ENCODE measurements around the gene ZNHIT1.

The ZNHIT1 gene

DNA sequence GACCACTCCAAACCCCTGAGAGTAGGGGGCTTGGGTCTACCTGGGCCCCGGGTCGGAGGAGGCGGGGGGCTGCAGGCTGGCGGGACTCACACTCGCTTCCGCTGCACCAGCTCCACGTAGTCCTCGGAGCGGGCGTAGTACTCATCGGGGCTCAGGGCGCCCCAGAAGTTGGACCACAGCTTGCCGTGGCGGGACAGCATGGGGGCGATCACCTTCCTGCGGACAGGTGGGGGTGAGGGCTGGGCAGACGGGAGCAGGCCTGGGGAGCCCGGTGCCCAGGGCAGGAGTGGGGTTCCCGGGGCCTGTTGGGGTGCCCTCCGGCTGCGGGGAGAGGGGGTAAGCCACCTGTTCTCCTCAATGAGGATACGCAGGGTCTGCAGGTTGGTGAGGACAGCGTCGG is 6.5 kb upstream of the ZNHIT1 start:
- H3K4me3 ChIP-seq (ENCODE audit: low read depth, low read length) = no peak overlapping the region
- TF ChIP-seq, protein P1, sequence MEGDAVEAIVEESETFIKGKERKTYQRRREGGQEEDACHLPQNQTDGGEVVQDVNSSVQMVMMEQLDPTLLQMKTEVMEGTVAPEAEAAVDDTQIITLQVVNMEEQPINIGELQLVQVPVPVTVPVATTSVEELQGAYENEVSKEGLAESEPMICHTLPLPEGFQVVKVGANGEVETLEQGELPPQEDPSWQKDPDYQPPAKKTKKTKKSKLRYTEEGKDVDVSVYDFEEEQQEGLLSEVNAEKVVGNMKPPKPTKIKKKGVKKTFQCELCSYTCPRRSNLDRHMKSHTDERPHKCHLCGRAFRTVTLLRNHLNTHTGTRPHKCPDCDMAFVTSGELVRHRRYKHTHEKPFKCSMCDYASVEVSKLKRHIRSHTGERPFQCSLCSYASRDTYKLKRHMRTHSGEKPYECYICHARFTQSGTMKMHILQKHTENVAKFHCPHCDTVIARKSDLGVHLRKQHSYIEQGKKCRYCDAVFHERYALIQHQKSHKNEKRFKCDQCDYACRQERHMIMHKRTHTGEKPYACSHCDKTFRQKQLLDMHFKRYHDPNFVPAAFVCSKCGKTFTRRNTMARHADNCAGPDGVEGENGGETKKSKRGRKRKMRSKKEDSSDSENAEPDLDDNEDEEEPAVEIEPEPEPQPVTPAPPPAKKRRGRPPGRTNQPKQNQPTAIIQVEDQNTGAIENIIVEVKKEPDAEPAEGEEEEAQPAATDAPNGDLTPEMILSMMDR (IDR thresholded peaks at IDR 0.05; ENCODE audit: low read depth, low read length) = no peak

DNA sequence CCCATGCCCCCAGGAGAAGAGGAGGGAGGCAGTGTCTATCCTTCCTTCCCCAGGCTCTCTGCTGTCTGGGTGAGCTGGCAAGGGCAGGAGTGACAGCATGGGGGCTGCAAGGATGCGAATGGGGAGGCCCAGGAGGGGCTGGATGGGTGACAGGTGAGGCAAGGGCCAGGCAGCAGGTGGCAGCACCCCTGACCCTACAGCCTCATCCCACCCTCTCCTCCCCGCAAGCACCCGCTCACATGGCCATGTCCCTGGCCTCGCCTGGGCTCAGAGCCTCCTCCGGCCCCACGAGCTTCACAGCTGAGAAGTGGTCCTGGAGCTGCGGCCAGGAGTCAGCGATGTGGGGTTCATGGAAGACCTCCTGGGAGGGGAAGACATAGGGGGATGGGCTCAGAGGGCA is 6.0 kb upstream of the ZNHIT1 start:
- H3K4me3 ChIP-seq (ENCODE audit: low read depth, low read length) = no peak overlapping the region
- TF ChIP-seq, protein P1 (IDR thresholded peaks at IDR 0.05; ENCODE audit: low read depth, low read length) = no peak

DNA sequence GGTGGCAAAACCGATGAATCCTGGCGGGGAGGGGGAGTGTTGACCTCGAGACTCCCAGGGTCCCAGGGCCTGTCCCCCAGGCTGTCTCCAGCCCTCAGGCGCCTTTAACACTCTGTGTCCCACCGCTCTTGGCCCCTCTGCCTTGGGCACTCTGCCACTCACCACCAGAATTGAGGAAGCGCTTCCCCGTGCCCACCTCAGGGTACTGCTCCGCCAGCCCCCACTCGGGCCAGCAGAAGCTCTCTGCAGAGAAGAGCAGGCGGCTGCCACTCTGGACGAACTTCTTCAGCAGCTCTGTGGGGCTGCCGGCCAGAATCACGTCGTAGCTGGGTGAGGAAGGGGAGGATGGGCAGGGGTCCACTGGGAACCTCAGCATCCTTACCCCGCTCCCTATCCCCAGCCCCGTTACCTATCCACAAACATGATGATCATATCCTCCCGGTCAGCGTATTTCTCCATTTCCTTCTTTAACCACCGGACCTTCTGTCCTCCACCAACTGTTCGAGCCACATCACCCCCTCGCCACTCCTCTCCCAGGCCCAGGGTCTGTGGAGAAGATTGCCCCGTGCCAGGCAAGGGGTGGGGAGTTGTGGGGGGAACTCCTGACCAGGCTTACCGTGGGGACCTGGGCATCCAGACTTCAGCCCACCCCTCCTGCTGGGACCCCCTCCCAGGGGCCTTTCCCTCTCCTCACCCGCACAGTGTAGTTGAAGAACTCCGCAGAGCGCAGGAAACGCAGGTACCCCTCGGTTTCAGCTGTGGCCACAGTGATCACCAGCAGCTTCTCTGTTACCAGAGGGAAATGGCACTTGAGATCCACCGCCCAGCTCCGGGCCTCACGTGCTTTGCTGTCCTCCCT is 1.7 kb upstream of the ZNHIT1 start:
- TF ChIP-seq, protein P1 (IDR thresholded peaks at IDR 0.05; ENCODE audit: low read depth, low read length) = no peak
- peak overlapping the region; percentile 78 for H3K4me3 ChIP-seq (ENCODE audit: low read depth, low read length)

DNA sequence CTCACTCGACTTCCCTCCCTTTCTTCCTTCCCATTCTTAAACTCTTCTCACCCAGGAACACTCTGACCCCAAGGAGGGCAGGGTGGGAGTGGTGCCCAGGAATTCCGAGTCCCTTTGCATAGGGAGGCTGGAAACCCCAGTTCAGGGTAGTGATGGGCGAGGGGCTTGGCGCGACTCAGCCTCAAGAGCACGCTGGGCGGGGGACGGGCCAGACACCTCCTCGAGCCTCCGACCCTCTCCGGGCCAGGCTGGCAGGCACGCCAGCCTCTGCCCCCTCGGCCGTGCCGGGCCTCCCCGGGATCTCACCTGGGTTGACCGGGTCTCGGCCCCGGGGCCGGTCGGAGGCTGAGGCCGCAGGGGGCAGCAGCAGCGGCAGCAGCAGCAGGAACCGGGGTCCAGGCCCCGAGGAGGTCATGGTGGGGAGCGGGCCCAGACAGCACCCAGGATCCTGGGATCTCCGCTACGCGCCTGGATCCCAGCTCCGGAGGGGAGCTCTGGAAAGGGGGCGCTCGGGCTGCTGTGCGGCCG is 1.0 kb upstream of the ZNHIT1 start:
- TF ChIP-seq, protein P1 (IDR thresholded peaks at IDR 0.05; ENCODE audit: low read depth, low read length) = peak; percentile 9; the same call in 1 of the 2 replicates
- peak overlapping the region; percentile 78 for H3K4me3 ChIP-seq (ENCODE audit: low read depth, low read length)

DNA sequence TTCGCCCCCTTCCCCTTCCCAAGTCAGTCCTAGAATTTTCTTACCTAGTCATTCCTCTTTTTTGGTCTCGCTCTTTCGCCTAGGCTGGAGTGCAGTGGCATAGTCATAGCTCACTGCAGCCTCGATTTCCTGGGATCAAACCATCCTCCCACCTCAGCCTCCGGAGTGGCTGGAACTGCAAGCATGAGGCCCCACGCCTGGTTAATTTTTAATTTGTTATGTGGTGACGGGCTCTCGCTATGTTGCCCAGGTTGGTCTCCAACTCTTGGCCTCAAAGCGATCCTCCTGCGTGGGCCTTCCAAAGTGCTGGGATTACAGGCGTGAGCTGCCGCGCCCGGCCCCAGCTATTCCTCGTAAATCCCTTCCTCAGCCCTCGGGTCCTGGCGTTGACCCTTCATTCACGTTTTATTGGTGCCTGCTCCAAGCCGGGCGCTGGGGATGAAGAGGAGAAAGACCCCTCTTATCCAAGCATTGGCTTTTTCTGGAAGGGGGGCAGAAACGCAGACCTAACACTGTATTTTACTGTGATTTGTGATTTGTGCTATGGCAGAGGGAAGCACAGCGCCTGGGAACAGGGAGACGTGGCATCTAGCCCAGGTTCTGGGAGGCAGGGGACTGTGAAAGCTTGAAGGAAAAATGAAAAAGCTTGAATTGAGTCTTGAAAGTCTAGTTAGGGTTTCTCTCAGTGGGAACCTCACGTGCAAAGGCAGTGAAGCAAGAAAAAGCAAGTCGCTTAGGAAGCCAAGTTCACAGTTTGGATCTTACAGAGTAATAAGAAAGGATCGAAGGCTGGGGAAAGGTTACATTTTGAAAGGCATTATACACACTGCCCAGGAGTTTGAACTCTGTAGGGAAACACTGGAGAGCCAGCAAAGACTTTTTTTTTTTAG is 516 bp downstream of the ZNHIT1 start:
- TF ChIP-seq, protein P1 (IDR thresholded peaks at IDR 0.05; ENCODE audit: low read depth, low read length) = no peak
- peak overlapping the region; percentile 78 for H3K4me3 ChIP-seq (ENCODE audit: low read depth, low read length)

DNA sequence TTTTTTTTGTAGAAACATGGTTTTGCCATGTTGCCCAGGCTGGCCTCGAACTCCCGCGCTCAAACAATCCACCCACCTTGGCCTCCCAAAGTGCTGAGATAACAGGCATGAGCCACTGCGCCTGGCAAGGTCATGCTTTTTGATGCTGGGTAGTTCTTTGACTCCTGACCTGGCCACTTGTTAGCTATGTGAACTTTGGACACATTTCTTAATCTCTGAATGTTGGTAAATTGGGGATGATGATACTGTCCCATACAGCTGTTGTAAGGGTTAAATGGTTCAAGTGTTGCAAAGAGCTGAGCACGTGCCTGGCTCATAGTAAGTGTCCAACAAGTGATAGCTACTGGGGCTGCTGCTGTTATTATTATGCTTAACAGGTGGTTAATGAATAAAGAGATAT is 2.3 kb downstream of the ZNHIT1 start:
- TF ChIP-seq, protein P1 (IDR thresholded peaks at IDR 0.05; ENCODE audit: low read depth, low read length) = no peak
- no peak overlapping the region for H3K4me3 ChIP-seq (ENCODE audit: low read depth, low read length)

Data from WI38 (cell line).